GM23248 (cell line): ENCODE results near the gene FAM234B.

Experiments
- EZH2 ChIP-seq: fragments of 200-600 bp; sonication (generic); IDR thresholded peaks from 2 replicates; pipeline ENCODE4 v1.6.1; 2018; ENCODE audit warnings: antibody characterized with exemption, mild to moderate bottlenecking; ENCODE audit not compliant: insufficient read depth, poor library complexity, severe bottlenecking
- EZH2phosphoT487 ChIP-seq: fragments of 200-600 bp; sonication (generic); IDR thresholded peaks from 2 replicates; pipeline ENCODE4 v1.6.1; 2018; ENCODE audit warnings: antibody characterized with exemption, moderate library complexity, mild to moderate bottlenecking, low read depth; ENCODE audit not compliant: insufficient read depth

DNA sequence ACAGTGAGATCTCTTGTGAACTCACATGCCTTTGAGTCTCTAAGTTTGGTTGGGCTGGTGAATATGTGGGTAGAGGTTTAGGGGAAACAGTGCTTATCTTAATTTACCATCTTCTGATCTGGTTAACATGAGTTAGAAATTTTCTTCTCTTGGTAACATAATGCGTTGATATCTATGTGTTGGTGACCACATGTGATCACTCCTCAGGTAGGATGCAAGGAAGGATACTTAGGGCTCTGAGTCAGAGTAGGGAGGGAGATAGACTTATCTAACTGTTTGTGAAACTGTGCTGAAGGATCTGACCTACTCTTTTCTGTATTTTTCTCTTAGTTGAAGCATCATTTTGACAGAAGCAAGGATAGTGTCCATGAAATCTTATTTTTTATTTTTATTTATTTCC is 23.1 kb downstream of the FAM234B start:
- no peak for TF ChIP-seq EZH2
- TF ChIP-seq EZH2phosphoT487: no peak
